HEK293 (cell line): ENCODE measurements around the gene STAMBPL1.
"Not testable (repeated sequence)": the region's sequence is repeated elsewhere in the genome, so short reads cannot be mapped to it uniquely, and the experiment has no call there.

ENCODE experiments used
- CTCF ChIA-PET: fragments of 350-600 bp; formaldehyde crosslinking; extraction: SDS; loops from one replicate; lab custom pipeline; 2021; ENCODE audit warnings: antibody characterized with exemption; lab: Yijun Ruan, JAX
- POLR2A ChIA-PET: fragments of 300-600 bp; formaldehyde crosslinking; extraction: SDS; loops from one replicate; lab custom pipeline; 2020; ENCODE audit warnings: antibody characterized with exemption, inconsistent platforms; lab: Yijun Ruan, JAX
- H3K27ac ChIP-seq: fragments of 200-500 bp; sonication (Bioruptor generic); 2 replicates; pipeline ENCODE4 v1.5.1; 2014; ENCODE audit warnings: low read depth, low read length, control low read depth, inconsistent platforms; ENCODE audit errors: extremely low read depth
- H3K36me3 ChIP-seq, 2 experiments: fragments of 200-500 bp in 1 of 2; sonication (Bioruptor generic) in 1 of 2; 1 replicate in 1 of 2; 2 replicates in 1 of 2; pipeline ENCODE4 v1.5.1; 2014 to 2017; ENCODE audit warnings: inconsistent platforms in 2 of 2, low read length in 2 of 2; ENCODE audit not compliant: control insufficient read depth in 2 of 2, insufficient read depth in 1 of 2
- H3K4me1 ChIP-seq: fragments of 200-500 bp; sonication (Bioruptor generic); 2 replicates; pipeline ENCODE4 v1.5.1; 2014; ENCODE audit warnings: mild to moderate bottlenecking, low read length, inconsistent platforms; ENCODE audit not compliant: control insufficient read depth, insufficient read depth
- H3K4me3 ChIP-seq: 2 replicates; pipeline ENCODE4 v1.5.1; 2011; ENCODE audit warnings: low read depth, mild to moderate bottlenecking, control low read depth, low read length, moderate library complexity
- H3K9me3 ChIP-seq: fragments of 200-500 bp; sonication (Bioruptor generic); 2 replicates; pipeline ENCODE4 v1.5.1; 2014; ENCODE audit warnings: low read depth, low read length, inconsistent platforms; ENCODE audit not compliant: control insufficient read depth, insufficient read depth
- ZFP41 ChIP-seq: fragments of 450-650 bp; formaldehyde crosslinking; IDR thresholded peaks from 2 replicates; pipeline ENCODE4 v1.5.1; 2016; ENCODE audit warnings: missing biosample characterization, missing genetic modification characterization, borderline replicate concordance
- ZNF184 ChIP-seq: fragments of 450-650 bp; IDR thresholded peaks from 2 replicates; pipeline ENCODE4 v1.5.1; 2018; ENCODE audit warnings: missing biosample characterization, mild to moderate bottlenecking, missing genetic modification characterization
- ZNF26 ChIP-seq: fragments of 450-650 bp; formaldehyde crosslinking; IDR thresholded peaks from 2 replicates; pipeline ENCODE4 v1.5.1; 2016; ENCODE audit warnings: missing biosample characterization, missing genetic modification characterization
- ZNF266 ChIP-seq: fragments of 450-650 bp; formaldehyde crosslinking; IDR thresholded peaks from 2 replicates; pipeline ENCODE4 v1.5.1; 2016; ENCODE audit warnings: missing biosample characterization, missing genetic modification characterization, low read depth
- ZNF362 ChIP-seq: fragments of 450-650 bp; formaldehyde crosslinking; IDR thresholded peaks from 2 replicates; pipeline ENCODE4 v1.5.1; 2016; ENCODE audit warnings: missing biosample characterization, missing genetic modification characterization
- ZNF394 ChIP-seq: fragments of 450-650 bp; formaldehyde crosslinking; IDR thresholded peaks from 2 replicates; pipeline ENCODE4 v1.5.1; 2016; ENCODE audit warnings: missing biosample characterization, missing genetic modification characterization, mild to moderate bottlenecking, moderate library complexity, borderline replicate concordance
- ZNF404 ChIP-seq: fragments of 450-650 bp; formaldehyde crosslinking; IDR thresholded peaks from 2 replicates; pipeline ENCODE4 v1.5.1; 2017; ENCODE audit warnings: missing biosample characterization, missing genetic modification characterization
- ZNF513 ChIP-seq: fragments of 450-650 bp; IDR thresholded peaks from 2 replicates; pipeline ENCODE4 v1.5.1; 2018; ENCODE audit warnings: missing biosample characterization, missing genetic modification characterization
- ZNF530 ChIP-seq: fragments of 450-650 bp; formaldehyde crosslinking; IDR thresholded peaks from 2 replicates; pipeline ENCODE4 v1.5.1; 2016; ENCODE audit warnings: low read depth, missing biosample characterization, missing genetic modification characterization
- ZNF544 ChIP-seq: fragments of 450-650 bp; formaldehyde crosslinking; IDR thresholded peaks from 2 replicates; pipeline ENCODE4 v1.5.0; 2017; ENCODE audit warnings: missing biosample characterization, missing genetic modification characterization
- ZNF555 ChIP-seq: fragments of 450-650 bp; formaldehyde crosslinking; conservative IDR thresholded peaks from 2 replicates; pipeline ENCODE4 v1.5.1; 2017; ENCODE audit warnings: missing biosample characterization, mild to moderate bottlenecking, missing genetic modification characterization, inconsistent platforms
- ZNF837 ChIP-seq: fragments of 450-650 bp; formaldehyde crosslinking; IDR thresholded peaks from 2 replicates; pipeline ENCODE4 v1.5.1; 2016; ENCODE audit warnings: missing biosample characterization, missing genetic modification characterization
- ZSCAN16 ChIP-seq: fragments of 450-650 bp; formaldehyde crosslinking; IDR thresholded peaks from 2 replicates; pipeline ENCODE4 v1.5.1; 2016; ENCODE audit warnings: missing biosample characterization, missing genetic modification characterization
- TF ChIP-seq, protein P1 (sequence below): fragments of 450-650 bp; formaldehyde crosslinking; IDR thresholded peaks from 2 replicates; pipeline ENCODE4 v1.5.1; 2016; ENCODE audit warnings: missing biosample characterization, missing genetic modification characterization

Gene STAMBPL1

GRCh38 chr10:88835096-88835909 lies 44.7 kb upstream of the STAMBPL1 start (continued):
- TF ChIP-seq ZNF362 (tag by site-specific recombination) (no peak), ZSCAN16 (tag by site-specific recombination) (no peak), ZNF26 (tag by site-specific recombination) (no peak), ZNF513 (tag by site-specific recombination) (no peak), ZFP41 (tag by site-specific recombination) (no peak), ZNF404 (tag by site-specific recombination) (no peak), ZNF555 (tag by site-specific recombination) (no peak)

DNA sequence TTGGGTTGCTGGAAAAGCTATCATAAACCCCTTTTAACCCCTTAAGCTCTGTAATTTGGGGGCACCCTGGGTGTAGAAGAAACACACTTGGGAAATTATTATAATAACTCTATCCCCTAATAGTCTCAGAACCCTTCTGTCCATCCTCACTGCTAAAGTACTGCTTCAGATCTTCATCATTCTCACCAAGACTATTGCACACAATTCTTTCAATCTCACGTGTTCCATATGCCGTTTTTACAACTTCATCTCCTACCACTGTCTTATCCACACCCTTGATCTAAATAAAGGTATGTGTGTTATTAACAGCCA lies 44.2 kb upstream of the STAMBPL1 start:
- Histone ChIP-seq H3K9me3 (no peaks in the 10 kb centered on the region), H3K4me3 (no peak overlapping the region), H3K27ac (no peak overlapping the region), H3K36me3 (no peaks in the 10 kb centered on the region), H3K4me1 (0 out of 2 replicates have a peak, but pooled peaks cover 3% of the 10 kb centered on the region)
- ChIA-PET POLR2A (interaction anchor here (1.2 kb wide), 2 partner anchors 44 to 97 kb away, joined by 4 to 7 read pairs; partner anchors contain the start of gene STAMBPL1), CTCF (interaction anchor here (0.5 to 13.0 kb wide), 54 partner anchors 9 to 907 kb away, joined by 3 to 456 read pairs (median 5); partner anchors contain the start of genes ANKRD22, FAS and STAMBPL1)
- TF ChIP-seq ZNF184 (tag by site-specific recombination) (no peak), ZNF266 (no peak), ZNF530 (tag by site-specific recombination) (no peak), ZNF394 (tag by site-specific recombination) (no peak), ZNF837 (no peak), ZNF544 (no peak)
- TF ChIP-seq, protein P1, sequence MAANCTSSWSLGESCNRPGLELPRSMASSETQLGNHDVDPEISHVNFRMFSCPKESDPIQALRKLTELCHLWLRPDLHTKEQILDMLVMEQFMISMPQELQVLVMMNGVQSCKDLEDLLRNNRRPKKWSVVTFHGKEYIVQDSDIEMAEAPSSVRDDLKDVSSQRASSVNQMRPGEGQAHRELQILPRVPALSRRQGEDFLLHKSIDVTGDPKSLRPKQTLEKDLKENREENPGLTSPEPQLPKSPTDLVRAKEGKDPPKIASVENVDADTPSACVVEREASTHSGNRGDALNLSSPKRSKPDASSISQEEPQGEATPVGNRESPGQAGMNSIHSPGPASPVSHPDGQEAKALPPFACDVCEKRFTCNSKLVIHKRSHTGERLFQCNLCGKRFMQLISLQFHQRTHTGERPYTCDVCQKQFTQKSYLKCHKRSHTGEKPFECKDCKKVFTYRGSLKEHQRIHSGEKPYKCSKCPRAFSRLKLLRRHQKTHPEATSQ (tag by site-specific recombination), result no peak

GRCh38 chr10:88837632-88838031 lies 42.4 kb upstream of the STAMBPL1 start:
- H3K36me3 ChIP-seq, H3K9me3 ChIP-seq, H3K4me3 ChIP-seq, POLR2A ChIA-PET, H3K27ac ChIP-seq, H3K4me1 ChIP-seq: not testable (repeated sequence)
- CTCF ChIA-PET, result interaction anchor here (0.7 to 13.0 kb wide), 15 partner anchors 11 to 1104 kb away, joined by 3 to 456 read pairs (median 4); partner anchors contain the start of genes ANKRD22 and STAMBPL1
